ENCODE data around the gene PSMA6.
A peak's percentile ranks its signal among the peaks of the same experiment; 100 is the strongest.
"Not testable (repeated sequence)": the region's sequence is repeated elsewhere in the genome, so short reads cannot be mapped to it uniquely, and the experiment has no call there.

Gene PSMA6

DNA sequence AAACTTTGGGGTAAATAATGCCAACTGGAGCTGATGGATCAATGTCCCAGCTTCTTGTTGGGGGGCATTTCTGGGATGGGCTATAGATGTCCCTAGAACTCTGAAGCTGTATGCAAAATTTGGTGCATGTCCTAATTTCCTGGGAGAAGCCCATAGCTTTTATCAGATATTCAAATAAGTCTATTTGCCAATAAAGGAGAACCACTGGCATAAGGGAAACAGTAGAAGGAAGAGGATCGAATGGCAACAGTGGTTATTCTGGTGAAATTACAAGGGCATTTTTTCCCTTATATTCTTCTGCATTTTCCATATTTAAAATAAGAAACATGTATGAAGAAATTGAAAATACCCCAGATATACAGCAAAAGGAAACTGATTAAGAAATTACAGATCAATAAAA, 34.2 kb downstream of the PSMA6 start:
- DNase-seq = no peak

DNA sequence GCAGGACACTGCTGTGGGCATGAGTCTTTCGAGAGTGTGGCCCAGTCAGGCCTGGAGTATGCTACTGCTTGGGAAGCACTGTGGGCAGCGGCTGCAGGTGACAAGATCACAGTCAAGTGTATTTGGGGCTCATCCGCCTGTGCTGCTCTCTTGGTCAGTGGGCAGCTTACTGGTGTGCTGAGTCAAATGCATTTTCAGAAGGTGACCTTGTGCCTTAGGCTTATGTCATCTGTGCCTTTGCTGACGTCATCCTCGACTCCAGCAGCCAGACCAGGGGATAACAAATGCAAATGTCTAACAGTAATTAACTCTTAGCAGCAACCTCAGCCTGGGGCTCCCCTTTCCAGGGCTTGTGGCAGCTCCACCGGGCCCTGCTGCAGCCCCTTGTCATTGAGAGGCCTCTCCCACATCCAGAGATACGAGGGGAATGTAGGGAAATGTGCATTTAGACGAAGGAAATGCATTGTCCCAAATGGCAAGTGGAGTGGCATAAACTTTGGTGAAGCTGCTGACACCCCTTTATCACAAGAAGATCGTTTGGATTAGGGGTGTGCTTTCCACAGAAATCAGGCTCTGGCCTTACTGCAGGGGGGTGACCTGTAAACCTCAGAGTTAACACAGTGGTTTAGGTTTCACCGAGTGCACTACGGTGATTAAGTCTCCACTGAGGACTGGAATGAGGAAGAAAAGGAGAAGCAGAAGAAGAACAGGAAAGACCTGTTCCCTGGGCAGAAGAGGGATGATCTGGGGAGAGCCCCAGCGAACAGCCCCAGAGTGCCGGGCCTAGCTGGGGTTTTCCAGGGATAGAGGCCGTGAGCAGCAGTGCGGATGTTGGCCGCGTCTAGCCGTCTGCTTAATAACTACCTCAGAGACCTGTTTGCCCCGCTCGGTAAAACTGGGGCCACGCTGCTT, 39.7 kb downstream of the PSMA6 start:
- no peak for DNase-seq

- DNase-seq = peak; percentile 18
These were observed 40.5 kb downstream of the PSMA6 start for GRCh38 chr14:35332517-35333263.

DNA sequence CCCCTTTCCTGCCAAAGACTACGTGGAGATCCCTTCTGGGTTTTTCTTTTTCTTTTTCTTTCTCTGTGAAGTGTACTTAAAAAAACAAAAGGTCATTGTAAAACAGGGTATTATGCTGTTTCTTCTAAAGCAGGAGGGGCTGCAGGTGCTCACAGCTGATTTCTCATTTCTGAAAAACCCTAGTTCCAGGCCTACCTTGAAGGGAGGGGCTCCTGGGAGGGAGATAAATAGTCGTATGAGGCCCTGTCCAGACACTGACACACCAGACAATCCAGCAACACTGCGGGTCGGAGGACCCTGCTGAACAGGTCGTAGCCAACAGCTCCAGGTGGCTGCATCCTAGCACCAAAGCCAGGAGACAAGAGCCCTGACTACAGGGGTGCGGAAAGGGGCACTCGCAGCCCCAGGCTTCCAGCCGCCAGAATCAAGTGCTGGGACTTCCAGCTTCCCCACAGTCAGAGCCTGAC, 41.1 kb downstream of the PSMA6 start:
- DNase-seq = no peak

DNA sequence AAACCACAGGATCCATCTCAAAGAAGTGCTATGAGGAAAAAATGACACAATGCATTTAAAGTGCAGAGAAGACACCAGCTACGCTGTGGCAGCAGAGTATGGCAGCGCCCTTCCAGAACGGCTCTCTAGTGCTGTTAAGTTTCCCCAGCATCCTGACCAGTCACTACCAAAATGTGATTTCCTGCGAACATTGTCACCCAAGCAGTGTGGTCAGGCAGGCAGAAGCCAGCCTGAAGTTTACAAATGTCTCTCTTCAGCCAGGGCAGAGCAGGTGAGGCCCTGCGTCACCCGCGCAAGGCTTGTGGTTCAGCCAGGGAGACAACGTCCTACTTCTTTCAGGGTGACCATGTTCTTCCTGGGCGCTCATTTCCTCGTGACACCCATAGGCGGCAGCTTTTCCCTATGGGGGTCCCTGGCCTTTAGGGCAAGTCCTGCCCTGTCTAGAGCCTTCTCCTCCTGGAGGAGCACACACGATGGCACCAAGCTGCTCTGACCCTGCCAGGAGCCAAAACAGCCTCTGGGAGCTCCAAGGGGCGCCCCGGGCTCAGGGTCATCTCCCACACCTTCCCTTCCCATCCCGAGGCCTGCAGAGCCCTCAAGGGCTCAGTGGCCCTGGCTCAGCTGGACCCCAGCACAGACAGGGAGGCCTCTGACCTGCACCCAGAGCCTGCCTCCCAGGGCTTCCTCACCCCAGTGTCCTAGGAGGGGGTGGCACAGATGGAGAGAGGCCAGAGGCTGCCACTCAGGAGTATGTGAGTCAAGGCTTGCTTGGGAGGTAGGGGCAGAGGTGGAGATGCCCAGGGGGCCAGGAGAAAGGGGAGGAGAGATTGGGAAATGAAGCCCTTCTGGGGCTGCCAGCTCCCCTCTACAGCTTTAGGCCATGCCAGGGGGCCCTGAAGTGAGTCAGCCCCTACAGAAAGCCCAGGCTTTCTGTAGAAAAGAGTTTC, 41.9 kb downstream of the PSMA6 start:
- peak; percentile 18 for DNase-seq

- DNase-seq = no peak
These were observed 43.4 kb downstream of the PSMA6 start for GRCh38 chr14:35335388-35336092.

DNA sequence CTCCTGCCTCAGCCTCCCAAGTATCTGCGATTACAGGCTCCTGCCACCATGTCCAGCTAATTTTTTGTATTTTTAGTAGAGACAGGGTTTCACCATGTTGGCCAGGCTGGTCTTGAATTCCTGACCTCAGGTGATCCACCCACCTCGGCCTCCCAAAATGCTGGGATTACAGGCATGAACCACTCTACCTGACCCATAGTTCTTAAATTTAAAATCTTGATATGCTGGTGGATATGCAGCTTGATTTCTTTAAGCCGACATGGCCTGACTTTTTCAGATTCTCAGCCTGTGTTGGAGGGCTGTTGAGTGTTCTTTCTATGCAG, 44.0 kb downstream of the PSMA6 start:
- not testable (repeated sequence) for DNase-seq

GRCh38 chr14:35336494-35337268, 44.5 kb downstream of the PSMA6 start:
- no peak for DNase-seq

DNA sequence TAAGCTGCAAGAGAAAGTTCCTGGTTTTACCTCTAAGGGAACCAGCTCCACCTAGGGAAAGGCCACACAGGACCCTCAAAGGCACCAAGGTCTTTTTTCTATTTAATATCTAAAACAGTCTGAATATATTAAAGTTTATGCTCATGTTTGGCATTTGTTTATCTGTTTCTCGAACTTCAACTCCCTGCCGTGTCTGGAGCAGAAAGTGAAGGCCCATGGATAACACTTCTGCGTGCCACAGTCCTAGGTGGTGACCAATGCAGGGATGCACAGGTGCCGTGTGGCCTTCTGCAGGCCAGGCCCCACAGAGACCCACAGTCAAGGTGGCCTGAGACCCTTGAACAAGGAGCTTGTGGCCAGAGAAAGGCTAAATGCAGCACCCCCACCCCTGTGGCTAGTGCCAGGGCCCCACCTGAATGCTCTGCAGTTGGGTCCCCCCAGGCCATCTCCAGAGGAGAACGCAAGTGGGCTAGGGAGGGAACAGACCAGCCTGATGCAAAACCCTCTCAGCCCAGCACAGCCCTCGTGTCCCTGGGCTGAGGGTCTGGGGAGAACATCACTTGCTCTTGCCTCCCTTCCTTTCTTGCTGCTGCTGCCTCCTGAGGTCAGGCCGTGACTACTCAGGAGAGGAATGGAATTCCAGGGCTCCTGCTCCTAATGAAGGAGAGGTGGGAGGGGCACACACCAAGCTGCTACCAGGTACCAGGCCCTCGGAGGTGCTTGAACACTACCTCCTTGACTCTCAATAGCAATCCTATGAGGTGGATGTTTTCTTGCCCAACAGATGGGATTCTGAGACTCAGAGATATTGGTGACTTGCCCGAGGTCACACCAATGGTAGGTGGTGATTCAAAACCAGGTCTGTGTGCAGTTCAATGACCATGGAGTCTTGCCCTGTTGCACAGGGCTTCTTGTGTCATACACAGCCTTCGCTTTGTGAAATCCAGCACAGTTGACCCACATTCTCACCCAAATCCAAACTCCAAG, 45.4 kb downstream of the PSMA6 start:
- DNase-seq = no peak

- DNase-seq = no peak
These were observed 46.7 kb downstream of the PSMA6 start for GRCh38 chr14:35338731-35339405.

- DNase-seq = no peak
These were observed 47.7 kb downstream of the PSMA6 start for GRCh38 chr14:35339761-35340406.

- no peak for DNase-seq
These were observed 48.7 kb downstream of the PSMA6 start for GRCh38 chr14:35340616-35341453.

GRCh38 chr14:35341454-35341750, 49.2 kb downstream of the PSMA6 start:
- DNase-seq = no peak

DNA sequence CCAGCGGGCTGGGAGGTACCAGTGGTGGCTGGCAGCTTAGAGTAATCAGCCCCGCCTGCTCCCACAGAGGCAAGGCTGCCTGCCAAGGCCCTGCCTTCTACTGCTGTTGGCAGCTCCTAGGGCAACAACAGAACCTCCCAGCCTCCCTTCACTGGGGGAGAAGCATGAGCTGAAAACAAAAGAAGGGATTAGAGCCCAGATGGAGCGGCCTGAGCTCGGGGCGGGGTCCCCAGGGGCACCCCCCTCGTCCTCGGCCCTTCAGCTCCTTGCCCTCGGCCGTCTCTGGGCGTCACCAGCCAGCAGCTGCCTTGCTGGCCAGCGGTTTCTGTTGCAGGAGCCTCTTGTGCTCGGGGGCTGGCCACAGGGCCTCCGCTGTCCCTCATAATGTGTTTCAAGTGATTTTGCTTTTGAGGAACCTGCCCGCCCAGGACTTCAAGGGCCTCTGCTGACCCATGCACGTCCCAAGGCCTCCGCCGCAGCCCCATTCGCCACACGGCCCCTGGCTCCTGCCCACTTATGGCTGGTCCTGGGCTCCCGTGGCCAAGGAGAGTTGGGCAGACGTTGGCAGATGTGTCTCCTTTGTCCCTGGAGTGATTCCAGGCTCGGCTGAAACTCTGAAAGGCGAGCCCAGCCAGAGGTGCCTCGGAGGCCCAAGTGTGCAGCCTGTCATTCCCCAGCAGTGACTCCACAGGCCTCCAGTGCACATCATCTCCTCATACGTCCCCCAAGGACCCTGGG, 49.7 kb downstream of the PSMA6 start:
- peak; percentile 8 for DNase-seq

DNA sequence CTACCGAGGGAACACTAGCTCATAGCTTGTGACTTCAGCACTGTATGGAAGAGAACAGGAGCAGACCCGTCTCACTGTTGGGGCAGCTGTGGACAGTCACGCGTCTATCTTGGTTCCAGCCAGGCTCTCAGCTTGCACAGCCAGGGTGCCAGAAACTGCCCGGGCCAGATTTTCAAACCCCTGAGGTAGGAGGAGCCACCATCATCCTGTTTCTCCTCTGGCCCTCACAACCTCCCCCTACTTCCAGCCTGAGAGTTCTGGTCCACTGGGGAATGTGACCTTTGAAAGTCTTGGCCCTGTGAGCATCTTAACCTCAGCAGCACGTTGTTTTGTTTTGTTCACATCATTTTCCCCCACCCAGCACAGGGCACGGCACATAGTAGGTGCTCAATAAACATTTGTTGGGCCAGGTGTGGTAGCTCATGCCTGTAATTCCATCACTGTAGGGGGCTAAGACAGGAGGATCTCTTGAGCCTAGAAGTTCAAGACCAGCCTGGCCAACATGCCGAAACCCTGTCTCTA, 50.4 kb downstream of the PSMA6 start:
- no peak for DNase-seq

- no peak for DNase-seq
These were observed 51.5 kb downstream of the PSMA6 start for GRCh38 chr14:35343702-35344101.

- DNase-seq = no peak
These were observed 52.1 kb downstream of the PSMA6 start for GRCh38 chr14:35344107-35344807.
